SK-MEL-5 (cell line): ENCODE measurements around the gene FGF22. TPM values are rescaled to one million over a fixed set of nuclear protein-coding genes. Genes with fewer than 3 reads are reported as not detected.
"Not testable (repeated sequence)": the region's sequence is repeated elsewhere in the genome, so short reads cannot be mapped to it uniquely, and the experiment has no call there.

Experiments used
- DNase-seq: peaks from one replicate; pipeline ENCODE4 v3.0.0-alpha.2; 2016; ENCODE audit warnings: low read depth, low spot score
- in situ Hi-C: cut with HindIII; loops from 2 replicates; pipeline ENCODE4 v1.10.0; 2016; ENCODE audit warnings: low sequenced_read_pairs, high pct_unique_total_duplicates, low pct_unique_long_range_greater_than_20kb
- total RNA-seq: library from RNA; depleted of rRNA; stranded (reverse); fragments of >200 nt; shearing (Covaris generic); gene quantifications from 2 replicates; pipeline ENCODE4 v1.2.3, GENCODE V29; 2014

The FGF22 gene
- total RNA-seq, 1 experiment from 2014 or later = 0.24 TPM

GRCh38 chr19:617551-618246 lies 22.0 kb upstream of the FGF22 start:
- in situ Hi-C loops = no loop called here
- no peak for DNase-seq

GRCh38 chr19:618247-618619 lies 21.4 kb upstream of the FGF22 start:
- in situ Hi-C loops = no loop called here

GRCh38 chr19:618674-619285 lies 20.9 kb upstream of the FGF22 start:
- no peak for DNase-seq
- in situ Hi-C loops = no loop called here

More at GRCh38 chr19:618247-618619, 21.4 kb upstream of the FGF22 start:
- DNase-seq = no peak

- in situ Hi-C loops = no loop called here
These were observed 20.2 kb upstream of the FGF22 start for GRCh38 chr19:619286-620002.

GRCh38 chr19:620166-620862 lies 19.4 kb upstream of the FGF22 start:
- in situ Hi-C loops = no loop called here

More at GRCh38 chr19:619286-620002, 20.2 kb upstream of the FGF22 start:
- DNase-seq = no peak

GRCh38 chr19:621191-621590 lies 18.5 kb upstream of the FGF22 start:
- DNase-seq, in situ Hi-C loops: not testable (repeated sequence)

More at GRCh38 chr19:620166-620862, 19.4 kb upstream of the FGF22 start:
- DNase-seq = no peak

GRCh38 chr19:621819-622218 lies 17.9 kb upstream of the FGF22 start:
- in situ Hi-C loops = no loop called here

GRCh38 chr19:622666-623065 lies 17.0 kb upstream of the FGF22 start:
- in situ Hi-C loops = no loop called here
- DNase-seq = no peak

More at GRCh38 chr19:621819-622218, 17.9 kb upstream of the FGF22 start:
- no peak for DNase-seq

GRCh38 chr19:623175-623916 lies 16.3 kb upstream of the FGF22 start:
- DNase-seq = no peak
- in situ Hi-C loops = no loop called here

- DNase-seq = no peak
These were observed 15.7 kb upstream of the FGF22 start for GRCh38 chr19:623974-624373.

GRCh38 chr19:624433-625109 lies 15.1 kb upstream of the FGF22 start:
- in situ Hi-C loops = no loop called here
- no peak for DNase-seq

More at GRCh38 chr19:623974-624373, 15.7 kb upstream of the FGF22 start:
- in situ Hi-C loops = no loop called here

- in situ Hi-C loops = no loop called here
- no peak for DNase-seq
These were observed 14.4 kb upstream of the FGF22 start for GRCh38 chr19:625257-625656.

- DNase-seq, in situ Hi-C loops: not testable (repeated sequence)
These were observed 13.1 kb upstream of the FGF22 start for GRCh38 chr19:626566-626965.

- DNase-seq = no peak
- in situ Hi-C loops = no loop called here
These were observed 11.5 kb upstream of the FGF22 start for GRCh38 chr19:628168-628567.

GRCh38 chr19:629515-629914 lies 10.2 kb upstream of the FGF22 start:
- in situ Hi-C loops, DNase-seq: not testable (repeated sequence)

- no peak for DNase-seq
- in situ Hi-C loops = no loop called here
These were observed 9.5 kb upstream of the FGF22 start for GRCh38 chr19:629961-630714.
